MM.1S (cell line): ENCODE data around the gene ITGB6.

Experiments used
- DNase-seq: peaks from one replicate; pipeline ENCODE4 v3.0.0-alpha.2; 2015
- H2AFZ ChIP-seq: fragments of 300-600 bp; sonication (generic); 2 replicates; pipeline ENCODE4 v1.6.0; 2016; ENCODE audit warnings: antibody characterized with exemption, low read length
- H3F3A ChIP-seq: fragments of 300-600 bp; sonication (generic); 2 replicates; pipeline ENCODE4 v1.6.1; 2016; ENCODE audit warnings: mild to moderate bottlenecking, antibody characterized with exemption, low read length, moderate library complexity, mixed read lengths; ENCODE audit not compliant: insufficient read depth
- H3K27ac ChIP-seq: fragments of 300-600 bp; sonication (generic); 2 replicates; pipeline ENCODE4 v1.5.1; 2016; ENCODE audit warnings: mild to moderate bottlenecking, low read length
- H3K27me3 ChIP-seq: fragments of 300-600 bp; sonication (generic); replicated peaks from 2 replicates; pipeline ENCODE4 v1.6.0; 2016; ENCODE audit warnings: low read length; ENCODE audit not compliant: insufficient read depth
- H3K36me3 ChIP-seq: fragments of 300-600 bp; sonication (generic); replicated peaks from 2 replicates; pipeline ENCODE4 v1.6.1; 2016; ENCODE audit warnings: mild to moderate bottlenecking, low read length, mixed read lengths; ENCODE audit not compliant: insufficient read depth
- H3K4me1 ChIP-seq: fragments of 300-600 bp; sonication (generic); 2 replicates; pipeline ENCODE4 v1.6.1; 2016; ENCODE audit warnings: low read length, mixed read lengths
- H3K4me2 ChIP-seq: fragments of 300-600 bp; sonication (generic); 2 replicates; pipeline ENCODE4 v1.6.0; 2016; ENCODE audit warnings: low read depth, low read length
- H3K4me3 ChIP-seq: fragments of 300-600 bp; sonication (generic); 2 replicates; pipeline ENCODE4 v1.5.1; 2016; ENCODE audit warnings: low read length, mixed read lengths
- H3K79me2 ChIP-seq: fragments of 300-600 bp; sonication (generic); 2 replicates; pipeline ENCODE4 v1.6.1; 2016; ENCODE audit warnings: mixed run types, low read length, mixed read lengths
- H3K9ac ChIP-seq: fragments of 300-600 bp; sonication (generic); 2 replicates; pipeline ENCODE4 v1.6.1; 2016; ENCODE audit warnings: low read length, mixed read lengths
- H3K9me2 ChIP-seq: fragments of 300-600 bp; sonication (generic); replicated peaks from 2 replicates; pipeline ENCODE4 v1.6.1; 2016; ENCODE audit warnings: mild to moderate bottlenecking, low read length, mixed read lengths; ENCODE audit not compliant: insufficient read depth
- H3K9me3 ChIP-seq: fragments of 300-600 bp; sonication (generic); replicated peaks from 2 replicates; pipeline ENCODE4 v1.6.1; 2016; ENCODE audit warnings: mild to moderate bottlenecking, low read length, mixed read lengths; ENCODE audit not compliant: insufficient read depth
- H4K20me1 ChIP-seq: fragments of 300-600 bp; sonication (generic); 2 replicates; pipeline ENCODE4 v1.6.1; 2016; ENCODE audit warnings: mild to moderate bottlenecking, low read length, moderate library complexity, mixed read lengths; ENCODE audit not compliant: insufficient read depth
- CTCF ChIP-seq: fragments of 300-600 bp; sonication (generic); IDR thresholded peaks from 2 replicates; pipeline ENCODE4 v1.5.1; 2016; ENCODE audit warnings: antibody characterized with exemption, low read length, mixed read lengths
- EZH2 ChIP-seq: fragments of 300-600 bp; sonication (generic); optimal IDR thresholded peaks from 2 replicates; pipeline ENCODE3; 2017; ENCODE audit warnings: low read depth, mild to moderate bottlenecking, antibody characterized with exemption, low read length, mixed read lengths
- EZH2phosphoT487 ChIP-seq: fragments of 300-600 bp; sonication (generic); IDR thresholded peaks from 2 replicates; pipeline ENCODE4 v1.6.1; 2018; ENCODE audit warnings: antibody characterized with exemption, low read length

Gene ITGB6

GRCh38 chr2:160109939-160110673 lies 90.0 kb downstream of the ITGB6 start:
- H3K27ac ChIP-seq: no peak overlapping the region
- H3K9me3 ChIP-seq: no peaks in the 10 kb centered on the region
- no peak for TF ChIP-seq EZH2
- TF ChIP-seq CTCF: peak; percentile 81
- H3F3A ChIP-seq: no peaks in the 10 kb centered on the region
- no peak overlapping the region for H2AFZ ChIP-seq
- no peaks in the 10 kb centered on the region for H4K20me1 ChIP-seq
- no peaks in the 10 kb centered on the region for H3K36me3 ChIP-seq
- H3K9me2 ChIP-seq: no peaks in the 10 kb centered on the region
- no peaks in the 10 kb centered on the region for H3K79me2 ChIP-seq
- H3K27me3 ChIP-seq: no peaks in the 10 kb centered on the region
- H3K4me2 ChIP-seq: no peak overlapping the region
- no peaks in the 10 kb centered on the region for H3K4me1 ChIP-seq
- H3K4me3 ChIP-seq: no peak overlapping the region
- peak; percentile 75 for DNase-seq
- no peak overlapping the region for H3K9ac ChIP-seq

- Histone ChIP-seq H4K20me1 (no peaks in the 10 kb centered on the region), H3K36me3 (no peaks in the 10 kb centered on the region), H3K27me3 (no peaks in the 10 kb centered on the region), H3K79me2 (no peaks in the 10 kb centered on the region), H3K9me2 (no peaks in the 10 kb centered on the region), H2AFZ (no peak overlapping the region), H3K4me1 (no peaks in the 10 kb centered on the region), H3F3A (no peaks in the 10 kb centered on the region), H3K4me2 (no peak overlapping the region), H3K9me3 (no peaks in the 10 kb centered on the region), H3K9ac (no peak overlapping the region), H3K27ac (no peak overlapping the region), H3K4me3 (no peak overlapping the region)
- DNase-seq: no peak
- no peak for TF ChIP-seq EZH2phosphoT487
- TF ChIP-seq EZH2: no peak
- TF ChIP-seq CTCF: no peak
These were observed 90.8 kb downstream of the ITGB6 start for GRCh38 chr2:160109243-160109642.

GRCh38 chr2:160108646-160109045 lies 91.4 kb downstream of the ITGB6 start:
- Histone ChIP-seq H3K9ac (no peak overlapping the region), H3K4me2 (no peak overlapping the region), H3K27me3 (no peaks in the 10 kb centered on the region), H3K4me3 (no peak overlapping the region), H3K27ac (no peak overlapping the region), H3K9me3 (no peaks in the 10 kb centered on the region), H3K9me2 (no peaks in the 10 kb centered on the region), H3F3A (no peaks in the 10 kb centered on the region), H3K4me1 (no peaks in the 10 kb centered on the region), H3K36me3 (no peaks in the 10 kb centered on the region), H3K79me2 (no peaks in the 10 kb centered on the region), H2AFZ (no peak overlapping the region), H4K20me1 (no peaks in the 10 kb centered on the region)
- DNase-seq: no peak
- TF ChIP-seq CTCF (no peak), EZH2 (no peak), EZH2phosphoT487 (no peak)
